HG03558 (cell line): ENCODE results near the gene CASKIN1.
"Not testable (repeated sequence)": the region's sequence is repeated elsewhere in the genome, so short reads cannot be mapped to it uniquely, and the experiment has no call there.

Source experiments
- ATAC-seq: cut with Tn5 transposase; IDR thresholded peaks from one replicate; pipeline ENCODE4 v1.9.1; 2021; ENCODE audit warnings: moderate number of reproducible peaks; ENCODE audit not compliant: unreplicated experiment; ENCODE audit errors: extremely low read depth

Gene CASKIN1

GRCh38 chr16:2196162-2196980 lies at the start of gene CASKIN1:
Gene CASKIN1, minus strand, starts transcription at chr16:2196605. Its CDS starts 173 bp downstream, at chr16:2196432.
- ATAC-seq: no peak

GRCh38 chr16:2244926-2245795 lies 48.8 kb upstream of the CASKIN1 start:
- ATAC-seq: no peak

GRCh38 chr16:2244301-2244700 lies 47.9 kb upstream of the CASKIN1 start:
- ATAC-seq: no peak

GRCh38 chr16:2243781-2244180 lies 47.4 kb upstream of the CASKIN1 start:
- ATAC-seq: no peak

GRCh38 chr16:2243031-2243528 lies 46.7 kb upstream of the CASKIN1 start:
- no peak for ATAC-seq

GRCh38 chr16:2242598-2242997 lies 46.2 kb upstream of the CASKIN1 start:
- no peak for ATAC-seq

GRCh38 chr16:2240331-2240730 lies 43.9 kb upstream of the CASKIN1 start:
- ATAC-seq: not testable (repeated sequence)

GRCh38 chr16:2238838-2239675 lies 42.7 kb upstream of the CASKIN1 start:
- no peak for ATAC-seq

GRCh38 chr16:2238150-2238837 lies 41.9 kb upstream of the CASKIN1 start:
- ATAC-seq: no peak

GRCh38 chr16:2237493-2238149 lies 41.2 kb upstream of the CASKIN1 start:
- no peak for ATAC-seq

GRCh38 chr16:2237102-2237482 lies 40.7 kb upstream of the CASKIN1 start:
- ATAC-seq: no peak

- ATAC-seq: no peak
Measured at GRCh38 chr16:2236337-2237101, 40.1 kb upstream of the CASKIN1 start, which contains the start of gene DNASE1L2. Gene DNASE1L2, plus strand, starts transcription at chr16:2236444. Its CDS starts 373 bp downstream, at chr16:2236817.

GRCh38 chr16:2235695-2236336 lies 39.4 kb upstream of the CASKIN1 start:
- no peak for ATAC-seq

- ATAC-seq: no peak
Measured at GRCh38 chr16:2235234-2235651, 38.8 kb upstream of the CASKIN1 start.

- ATAC-seq: no peak
Measured at GRCh38 chr16:2234813-2235170, 38.4 kb upstream of the CASKIN1 start.

- ATAC-seq: no peak
Measured at GRCh38 chr16:2233872-2234812, 37.7 kb upstream of the CASKIN1 start.
